ENCODE results near the gene MYLK2.

DNA sequence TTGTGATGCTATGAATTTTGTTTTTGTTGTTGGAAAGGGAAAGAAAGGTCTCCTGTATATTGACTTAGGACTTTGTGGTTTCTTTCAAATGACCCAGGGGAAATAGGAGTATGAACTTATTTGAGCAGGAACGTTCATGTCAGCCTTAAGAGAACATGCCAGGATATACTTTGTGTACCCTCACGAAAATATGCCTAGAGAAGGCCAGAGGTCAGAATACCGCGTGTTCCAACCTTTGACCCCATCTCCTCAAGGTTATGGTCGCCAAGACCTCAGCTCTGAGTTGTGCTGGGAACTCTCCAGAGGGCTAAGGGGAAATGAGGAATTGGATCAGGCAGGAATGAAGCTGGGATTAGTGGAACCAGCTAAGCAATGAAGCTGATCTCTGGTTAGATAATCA lies 62.8 kb downstream of the MYLK2 start:
- TF ChIP-seq, protein P1, sequence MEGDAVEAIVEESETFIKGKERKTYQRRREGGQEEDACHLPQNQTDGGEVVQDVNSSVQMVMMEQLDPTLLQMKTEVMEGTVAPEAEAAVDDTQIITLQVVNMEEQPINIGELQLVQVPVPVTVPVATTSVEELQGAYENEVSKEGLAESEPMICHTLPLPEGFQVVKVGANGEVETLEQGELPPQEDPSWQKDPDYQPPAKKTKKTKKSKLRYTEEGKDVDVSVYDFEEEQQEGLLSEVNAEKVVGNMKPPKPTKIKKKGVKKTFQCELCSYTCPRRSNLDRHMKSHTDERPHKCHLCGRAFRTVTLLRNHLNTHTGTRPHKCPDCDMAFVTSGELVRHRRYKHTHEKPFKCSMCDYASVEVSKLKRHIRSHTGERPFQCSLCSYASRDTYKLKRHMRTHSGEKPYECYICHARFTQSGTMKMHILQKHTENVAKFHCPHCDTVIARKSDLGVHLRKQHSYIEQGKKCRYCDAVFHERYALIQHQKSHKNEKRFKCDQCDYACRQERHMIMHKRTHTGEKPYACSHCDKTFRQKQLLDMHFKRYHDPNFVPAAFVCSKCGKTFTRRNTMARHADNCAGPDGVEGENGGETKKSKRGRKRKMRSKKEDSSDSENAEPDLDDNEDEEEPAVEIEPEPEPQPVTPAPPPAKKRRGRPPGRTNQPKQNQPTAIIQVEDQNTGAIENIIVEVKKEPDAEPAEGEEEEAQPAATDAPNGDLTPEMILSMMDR (IDR thresholded peaks at IDR 0.05) = no peak
- no peak for TF ChIP-seq POLR2A (IDR thresholded peaks at IDR 0.05)

All from adrenal gland (tissue), 5 donors.